ENCODE measurements around the gene CLEC16A.

The CLEC16A gene

GRCh38 chr16:11191665-11192064 is 247.3 kb downstream of the CLEC16A start:
- no CpG with 5 or more reads among the region's 5 CpGs for WGBS (ENCODE audit: insufficient coverage, insufficient read length)
- no peaks in the 10 kb centered on the region; the same call in 1 of the 2 replicates for H3K4me1 ChIP-seq (ENCODE audit: control insufficient read depth, insufficient read depth, low read length)
- H3K27ac ChIP-seq (ENCODE audit: low read length): no peak overlapping the region
- no peaks in the 10 kb centered on the region for H3K27me3 ChIP-seq (ENCODE audit: control insufficient read depth, insufficient read depth, low read length)
- no peak for DNase-seq (ENCODE audit: low read depth, low spot score)
- no peak overlapping the region for H3K4me3 ChIP-seq (ENCODE audit: low read length)
- no peaks in the 10 kb centered on the region for H3K9me3 ChIP-seq (ENCODE audit: control insufficient read depth, insufficient read depth, low read length)
- H3K36me3 ChIP-seq (ENCODE audit: control insufficient read depth, insufficient read depth, low read length): no peaks in the 10 kb centered on the region

GRCh38 chr16:11193494-11193893 is 249.1 kb downstream of the CLEC16A start:
- Histone ChIP-seq H3K27ac (ENCODE audit: low read length) (no peak overlapping the region), H3K36me3 (ENCODE audit: control insufficient read depth, insufficient read depth, low read length) (no peaks in the 10 kb centered on the region), H3K9me3 (ENCODE audit: control insufficient read depth, insufficient read depth, low read length) (no peaks in the 10 kb centered on the region), H3K27me3 (ENCODE audit: control insufficient read depth, insufficient read depth, low read length) (no peaks in the 10 kb centered on the region), H3K4me3 (ENCODE audit: low read length) (no peak overlapping the region), H3K4me1 (ENCODE audit: control insufficient read depth, insufficient read depth, low read length) (no peaks in the 10 kb centered on the region; the same call in 1 of the 2 replicates)
- DNase-seq (ENCODE audit: low read depth, low spot score): no peak

- Histone ChIP-seq H3K36me3 (ENCODE audit: control insufficient read depth, insufficient read depth, low read length) (no peaks in the 10 kb centered on the region), H3K4me3 (ENCODE audit: low read length) (no peak overlapping the region), H3K4me1 (ENCODE audit: control insufficient read depth, insufficient read depth, low read length) (no peaks in the 10 kb centered on the region; the same call in 1 of the 2 replicates), H3K27me3 (ENCODE audit: control insufficient read depth, insufficient read depth, low read length) (no peaks in the 10 kb centered on the region), H3K9me3 (ENCODE audit: control insufficient read depth, insufficient read depth, low read length) (no peaks in the 10 kb centered on the region), H3K27ac (ENCODE audit: low read length) (no peak overlapping the region)
- WGBS (ENCODE audit: insufficient coverage, insufficient read length): no CpG with 5 or more reads among the region's 5 CpGs
- DNase-seq (ENCODE audit: low read depth, low spot score): no peak
Observed at GRCh38 chr16:11194913-11195312, 250.5 kb downstream of the CLEC16A start.

GRCh38 chr16:11196286-11196828 is 252.0 kb downstream of the CLEC16A start:
- Histone ChIP-seq H3K36me3 (ENCODE audit: control insufficient read depth, insufficient read depth, low read length) (no peaks in the 10 kb centered on the region), H3K27ac (ENCODE audit: low read length) (no peak overlapping the region), H3K4me1 (ENCODE audit: control insufficient read depth, insufficient read depth, low read length) (no peaks in the 10 kb centered on the region), H3K4me3 (ENCODE audit: low read length) (no peak overlapping the region), H3K9me3 (ENCODE audit: control insufficient read depth, insufficient read depth, low read length) (no peaks in the 10 kb centered on the region), H3K27me3 (ENCODE audit: control insufficient read depth, insufficient read depth, low read length) (no peaks in the 10 kb centered on the region)
- no CpG with 5 or more reads among the region's 3 CpGs for WGBS (ENCODE audit: insufficient coverage, insufficient read length)
- DNase-seq (ENCODE audit: low read depth, low spot score): no peak

- H3K36me3 ChIP-seq (ENCODE audit: control insufficient read depth, insufficient read depth, low read length): no peaks in the 10 kb centered on the region
- H3K27me3 ChIP-seq (ENCODE audit: control insufficient read depth, insufficient read depth, low read length): no peaks in the 10 kb centered on the region
- no peak overlapping the region for H3K27ac ChIP-seq (ENCODE audit: low read length)
- whole genome bisulfite sequencing (ENCODE audit: insufficient coverage, insufficient read length): no CpG with 5 or more reads among the region's 5 CpGs
- no peak overlapping the region for H3K4me3 ChIP-seq (ENCODE audit: low read length)
- H3K4me1 ChIP-seq (ENCODE audit: control insufficient read depth, insufficient read depth, low read length): peaks cover 5% of the 10 kb centered on the region; the same call in 1 of the 2 replicates
- DNase-seq (ENCODE audit: low read depth, low spot score): no peak
- H3K9me3 ChIP-seq (ENCODE audit: control insufficient read depth, insufficient read depth, low read length): no peaks in the 10 kb centered on the region
Observed at GRCh38 chr16:11198375-11198774, 254.0 kb downstream of the CLEC16A start.

GRCh38 chr16:11198828-11199227 is 254.5 kb downstream of the CLEC16A start:
- H3K27me3 ChIP-seq (ENCODE audit: control insufficient read depth, insufficient read depth, low read length): no peaks in the 10 kb centered on the region
- H3K4me3 ChIP-seq (ENCODE audit: low read length): no peak overlapping the region
- no peak overlapping the region for H3K27ac ChIP-seq (ENCODE audit: low read length)
- H3K9me3 ChIP-seq (ENCODE audit: control insufficient read depth, insufficient read depth, low read length): no peaks in the 10 kb centered on the region
- H3K36me3 ChIP-seq (ENCODE audit: control insufficient read depth, insufficient read depth, low read length): no peaks in the 10 kb centered on the region
- peaks cover 5% of the 10 kb centered on the region; the same call in 1 of the 2 replicates for H3K4me1 ChIP-seq (ENCODE audit: control insufficient read depth, insufficient read depth, low read length)
- DNase-seq (ENCODE audit: low read depth, low spot score): no peak
- WGBS (ENCODE audit: insufficient coverage, insufficient read length): no CpG with 5 or more reads among the region's 8 CpGs

- peaks cover 5% of the 10 kb centered on the region; the same call in 1 of the 2 replicates for H3K4me1 ChIP-seq (ENCODE audit: control insufficient read depth, insufficient read depth, low read length)
- H3K4me3 ChIP-seq (ENCODE audit: low read length): no peak overlapping the region
- H3K36me3 ChIP-seq (ENCODE audit: control insufficient read depth, insufficient read depth, low read length): no peaks in the 10 kb centered on the region
- DNase-seq (ENCODE audit: low read depth, low spot score): no peak
- whole genome bisulfite sequencing (ENCODE audit: insufficient coverage, insufficient read length): no CpG with 5 or more reads among the region's 10 CpGs
- H3K27me3 ChIP-seq (ENCODE audit: control insufficient read depth, insufficient read depth, low read length): no peaks in the 10 kb centered on the region
- H3K9me3 ChIP-seq (ENCODE audit: control insufficient read depth, insufficient read depth, low read length): no peaks in the 10 kb centered on the region
- H3K27ac ChIP-seq (ENCODE audit: low read length): no peak overlapping the region
Observed at GRCh38 chr16:11200592-11200991, 256.2 kb downstream of the CLEC16A start.

GRCh38 chr16:11201498-11202259 is 257.3 kb downstream of the CLEC16A start:
- H3K4me1 ChIP-seq (ENCODE audit: control insufficient read depth, insufficient read depth, low read length): peaks cover 6% of the 10 kb centered on the region
- H3K27ac ChIP-seq (ENCODE audit: low read length): no peak overlapping the region
- no peaks in the 10 kb centered on the region for H3K27me3 ChIP-seq (ENCODE audit: control insufficient read depth, insufficient read depth, low read length)
- no peak overlapping the region for H3K4me3 ChIP-seq (ENCODE audit: low read length)
- WGBS (ENCODE audit: insufficient coverage, insufficient read length): no CpG with 5 or more reads among the region's 15 CpGs
- H3K36me3 ChIP-seq (ENCODE audit: control insufficient read depth, insufficient read depth, low read length): no peaks in the 10 kb centered on the region
- H3K9me3 ChIP-seq (ENCODE audit: control insufficient read depth, insufficient read depth, low read length): no peaks in the 10 kb centered on the region
- DNase-seq (ENCODE audit: low read depth, low spot score): no peak

GRCh38 chr16:11202260-11203091 is 258.1 kb downstream of the CLEC16A start:
- Histone ChIP-seq H3K9me3 (ENCODE audit: control insufficient read depth, insufficient read depth, low read length) (no peaks in the 10 kb centered on the region), H3K27ac (ENCODE audit: low read length) (no peak overlapping the region), H3K4me1 (ENCODE audit: control insufficient read depth, insufficient read depth, low read length) (peaks cover 6% of the 10 kb centered on the region), H3K4me3 (ENCODE audit: low read length) (no peak overlapping the region), H3K36me3 (ENCODE audit: control insufficient read depth, insufficient read depth, low read length) (no peaks in the 10 kb centered on the region), H3K27me3 (ENCODE audit: control insufficient read depth, insufficient read depth, low read length) (no peaks in the 10 kb centered on the region)
- no CpG with 5 or more reads among the region's 13 CpGs for WGBS (ENCODE audit: insufficient coverage, insufficient read length)
- DNase-seq (ENCODE audit: low read depth, low spot score): no peak

- peaks cover 6% of the 10 kb centered on the region for H3K4me1 ChIP-seq (ENCODE audit: control insufficient read depth, insufficient read depth, low read length)
- H3K9me3 ChIP-seq (ENCODE audit: control insufficient read depth, insufficient read depth, low read length): no peaks in the 10 kb centered on the region
- no peaks in the 10 kb centered on the region for H3K36me3 ChIP-seq (ENCODE audit: control insufficient read depth, insufficient read depth, low read length)
- H3K4me3 ChIP-seq (ENCODE audit: low read length): no peak overlapping the region
- H3K27ac ChIP-seq (ENCODE audit: low read length): no peak overlapping the region
- DNase-seq (ENCODE audit: low read depth, low spot score): no peak
- no CpG with 5 or more reads among the region's 7 CpGs for WGBS (ENCODE audit: insufficient coverage, insufficient read length)
- H3K27me3 ChIP-seq (ENCODE audit: control insufficient read depth, insufficient read depth, low read length): no peaks in the 10 kb centered on the region
Observed at GRCh38 chr16:11203111-11203623, 258.8 kb downstream of the CLEC16A start.
